PC-3 (cell line): Measurements from ENCODE around the gene BCL2L13. TPM values are rescaled to one million over a fixed set of nuclear protein-coding genes. Genes with fewer than 3 reads are reported as not detected.

ENCODE experiments used
- ATAC-seq: fragments of 200-7000 bp; cut with Tn5 transposase; 2 replicates; pipeline ENCODE4 v1.9.1; 2020; ENCODE audit warnings: mild to moderate bottlenecking, moderate library complexity
- BruUV-seq: library from RNA; stranded (reverse); fragments of 400-500 nt; replicated peaks from 2 replicates; lab custom pipeline; 2021; lab: Mats Ljungman, UMichigan
- CTCF ChIA-PET: fragments of 300-600 bp; sonication (Branson Sonifier 250); formaldehyde crosslinking; loops from one replicate; lab custom pipeline; 2022; ENCODE audit warnings: antibody characterized with exemption; lab: Charles Lee
- POLR2A ChIA-PET: fragments of 300-600 bp; sonication (Branson Sonifier 250); formaldehyde crosslinking; loops from one replicate; lab custom pipeline; 2022; ENCODE audit warnings: antibody characterized with exemption; ENCODE audit not compliant: unreplicated experiment; lab: Charles Lee
- DNase-seq: peaks from one replicate; pipeline ENCODE4 v3.0.0-alpha.2; 2015
- H2AFZ ChIP-seq: fragments of 300-600 bp; sonication (generic); 2 replicates; pipeline ENCODE4 v1.6.0; 2016; ENCODE audit warnings: antibody characterized with exemption, low read length
- H3F3A ChIP-seq: fragments of 300-600 bp; sonication (generic); one replicate; pipeline ENCODE4 v1.6.0; 2017; ENCODE audit warnings: antibody characterized with exemption, low read length, control low read depth, mild to moderate bottlenecking; ENCODE audit not compliant: unreplicated experiment
- H3K27ac ChIP-seq: fragments of 300-600 bp; sonication (generic); 2 replicates; pipeline ENCODE4 v1.5.1; 2016; ENCODE audit warnings: mild to moderate bottlenecking, low read length
- H3K27me3 ChIP-seq: fragments of 300-600 bp; sonication (generic); 2 replicates; pipeline ENCODE4 v1.6.1; 2016; ENCODE audit warnings: low read length, mixed read lengths
- H3K36me3 ChIP-seq: fragments of 300-600 bp; sonication (generic); 2 replicates; pipeline ENCODE4 v1.6.1; 2016; ENCODE audit warnings: low read depth, mixed run types, low read length, mixed read lengths
- H3K4me1 ChIP-seq: fragments of 300-600 bp; sonication (generic); 2 replicates; pipeline ENCODE4 v1.5.1; 2016; ENCODE audit warnings: low read length; ENCODE audit not compliant: insufficient read depth
- H3K4me2 ChIP-seq: fragments of 300-600 bp; sonication (generic); 2 replicates; pipeline ENCODE4 v1.6.0; 2016; ENCODE audit warnings: low read length
- H3K4me3 ChIP-seq: fragments of 300-600 bp; sonication (generic); 2 replicates; pipeline ENCODE4 v1.5.1; 2016; ENCODE audit warnings: mild to moderate bottlenecking, low read length, mixed read lengths
- H3K79me2 ChIP-seq: fragments of 300-600 bp; sonication (generic); 2 replicates; pipeline ENCODE4 v1.6.1; 2017; ENCODE audit warnings: low read length, mixed read lengths
- H3K9ac ChIP-seq: fragments of 300-600 bp; sonication (generic); 2 replicates; pipeline ENCODE4 v1.6.0; 2016; ENCODE audit warnings: mild to moderate bottlenecking, low read length
- H3K9me2 ChIP-seq: fragments of 300-600 bp; sonication (generic); replicated peaks from 2 replicates; pipeline ENCODE4 v1.6.1; 2016; ENCODE audit warnings: mixed run types, low read length, mixed read lengths
- H3K9me3 ChIP-seq: fragments of 300-600 bp; sonication (generic); 2 replicates; pipeline ENCODE4 v1.6.1; 2016; ENCODE audit warnings: low read length, mixed read lengths
- H4K20me1 ChIP-seq: fragments of 300-600 bp; sonication (generic); 2 replicates; pipeline ENCODE4 v1.6.1; 2016; ENCODE audit warnings: low read length, mixed read lengths
- EZH2 ChIP-seq: fragments of 300-600 bp; sonication (generic); IDR thresholded peaks from one replicate; pipeline ENCODE4 v1.6.1; 2017; ENCODE audit warnings: antibody characterized with exemption, mild to moderate bottlenecking, low read length; ENCODE audit not compliant: unreplicated experiment
- EZH2phosphoT487 ChIP-seq: fragments of 300-600 bp; sonication (generic); IDR thresholded peaks from 2 replicates; pipeline ENCODE4 v1.6.1; 2018; ENCODE audit warnings: mild to moderate bottlenecking, antibody characterized with exemption, low read length, borderline replicate concordance
- intact Hi-C: fragments of 100-400 bp; cut with micrococcal nuclease; formaldehyde crosslinking; loops from 2 replicates; pipeline ENCODE4 v1.9.0; 2023
- total RNA-seq: library from RNA; depleted of rRNA; stranded (reverse); fragments of >200 nt; gene quantifications from 2 replicates; pipeline ENCODE4 v1.2.3, GENCODE V29; 2014
- TF ChIP-seq, protein P1 (sequence below): fragments of 300-600 bp; sonication (generic); conservative IDR thresholded peaks from 2 replicates; pipeline ENCODE4 v1.5.1; 2017; ENCODE audit warnings: antibody characterized with exemption, low read depth, mild to moderate bottlenecking, low read length

The BCL2L13 gene
- total RNA-seq, 1 experiment from 2014 or later: 31.3 TPM

- H3K27me3 ChIP-seq: no peaks in the 10 kb centered on the region
- CTCF ChIA-PET: no interaction called here
- ATAC-seq: peak; percentile 96
- H3K36me3 ChIP-seq: no peaks in the 10 kb centered on the region
- BruUV-seq: no TSS peak
- peak within 1 kb of the TSS; percentile 80 for H3K4me2 ChIP-seq
- peaks cover 53% of the 10 kb centered on the region for H3K79me2 ChIP-seq
- H3K27ac ChIP-seq: peak within 1 kb of the TSS; percentile 68
- no peaks in the 10 kb centered on the region for H3K9me2 ChIP-seq
- peak within 1 kb of the TSS; percentile 86 for H2AFZ ChIP-seq
- peak within 1 kb of the TSS; percentile 100 for H3K4me3 ChIP-seq
- peaks cover 23% of the 10 kb centered on the region for H3K4me1 ChIP-seq
- peak; percentile 91 for DNase-seq
- no peaks in the 10 kb centered on the region for H4K20me1 ChIP-seq
- TF ChIP-seq, protein P1, sequence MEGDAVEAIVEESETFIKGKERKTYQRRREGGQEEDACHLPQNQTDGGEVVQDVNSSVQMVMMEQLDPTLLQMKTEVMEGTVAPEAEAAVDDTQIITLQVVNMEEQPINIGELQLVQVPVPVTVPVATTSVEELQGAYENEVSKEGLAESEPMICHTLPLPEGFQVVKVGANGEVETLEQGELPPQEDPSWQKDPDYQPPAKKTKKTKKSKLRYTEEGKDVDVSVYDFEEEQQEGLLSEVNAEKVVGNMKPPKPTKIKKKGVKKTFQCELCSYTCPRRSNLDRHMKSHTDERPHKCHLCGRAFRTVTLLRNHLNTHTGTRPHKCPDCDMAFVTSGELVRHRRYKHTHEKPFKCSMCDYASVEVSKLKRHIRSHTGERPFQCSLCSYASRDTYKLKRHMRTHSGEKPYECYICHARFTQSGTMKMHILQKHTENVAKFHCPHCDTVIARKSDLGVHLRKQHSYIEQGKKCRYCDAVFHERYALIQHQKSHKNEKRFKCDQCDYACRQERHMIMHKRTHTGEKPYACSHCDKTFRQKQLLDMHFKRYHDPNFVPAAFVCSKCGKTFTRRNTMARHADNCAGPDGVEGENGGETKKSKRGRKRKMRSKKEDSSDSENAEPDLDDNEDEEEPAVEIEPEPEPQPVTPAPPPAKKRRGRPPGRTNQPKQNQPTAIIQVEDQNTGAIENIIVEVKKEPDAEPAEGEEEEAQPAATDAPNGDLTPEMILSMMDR: no peak
- no peak for TF ChIP-seq EZH2
- TF ChIP-seq EZH2phosphoT487: no peak
- H3F3A ChIP-seq: peaks cover 4% of the 10 kb centered on the region
- no peaks in the 10 kb centered on the region for H3K9me3 ChIP-seq
- POLR2A ChIA-PET: no interaction called here
- intact Hi-C loops: no loop called here
- H3K9ac ChIP-seq: peak within 1 kb of the TSS; percentile 99
Measured at GRCh38 chr22:17628406-17629172, 10.0 kb upstream of the BCL2L13 start, which contains the start of gene ATP6V1E1. Gene ATP6V1E1, minus strand, starts transcription at chr22:17628749. Its CDS starts 114 bp downstream, at chr22:17628635.

DNA sequence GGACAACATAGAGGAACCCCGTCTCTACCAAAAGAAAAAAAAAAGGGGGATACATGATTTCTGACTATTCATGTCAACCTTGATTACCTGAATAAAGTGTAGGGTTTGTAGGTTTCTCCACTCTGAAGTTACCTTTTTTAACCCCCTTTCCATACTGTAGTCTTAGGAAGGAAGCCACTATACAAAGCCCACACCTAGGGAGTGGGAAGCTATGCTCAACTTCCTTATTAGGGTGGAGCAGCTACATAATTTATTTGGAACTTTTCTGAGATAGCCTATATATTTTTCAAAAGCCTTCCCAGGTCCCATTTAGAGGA lies 9.4 kb upstream of the BCL2L13 start:
- ATAC-seq (no peak), DNase-seq (no peak)
- Histone ChIP-seq H3K79me2 (peaks cover 48% of the 10 kb centered on the region), H3K4me3 (peak overlapping the region; percentile 100), H3K4me2 (peak overlapping the region; percentile 80), H3K9me2 (no peaks in the 10 kb centered on the region), H3K27me3 (no peaks in the 10 kb centered on the region), H3K9ac (peak overlapping the region; percentile 99), H3F3A (peaks cover 4% of the 10 kb centered on the region), H3K9me3 (no peaks in the 10 kb centered on the region), H4K20me1 (no peaks in the 10 kb centered on the region), H3K36me3 (no peaks in the 10 kb centered on the region), H3K4me1 (peaks cover 28% of the 10 kb centered on the region), H3K27ac (peak overlapping the region; percentile 68), H2AFZ (peak overlapping the region; percentile 86)
- ChIA-PET POLR2A (no interaction called here), CTCF (no interaction called here)
- TF ChIP-seq, protein P1: no peak
- TF ChIP-seq EZH2: no peak
- no peak for TF ChIP-seq EZH2phosphoT487
- TSS peak; percentile 89 for BruUV-seq
- intact Hi-C loops: no loop called here

DNA sequence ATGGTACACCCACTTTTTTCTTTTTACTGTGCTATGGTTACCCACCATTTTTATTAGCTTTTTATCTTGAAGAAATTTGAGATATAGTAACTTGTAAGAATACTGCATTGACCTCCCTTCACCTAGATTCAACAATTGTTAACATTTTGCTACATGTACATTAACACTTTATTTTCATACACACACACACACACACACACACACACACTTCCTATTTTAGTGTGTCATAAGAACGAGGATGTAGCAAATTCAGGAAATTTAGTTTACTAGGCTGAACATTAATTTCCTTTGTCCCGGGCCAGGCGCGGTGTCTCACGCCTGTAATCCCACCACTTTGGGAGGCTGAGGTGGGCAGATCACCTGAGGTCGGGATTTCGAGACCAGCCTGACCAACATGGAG lies 8.9 kb upstream of the BCL2L13 start:
- no peaks in the 10 kb centered on the region for H3K36me3 ChIP-seq
- H3F3A ChIP-seq: peaks cover 4% of the 10 kb centered on the region
- no peak overlapping the region for H3K27ac ChIP-seq
- peak overlapping the region; percentile 99 for H3K9ac ChIP-seq
- peaks cover 33% of the 10 kb centered on the region for H3K4me1 ChIP-seq
- BruUV-seq: no TSS peak
- no peaks in the 10 kb centered on the region for H3K9me3 ChIP-seq
- H3K4me2 ChIP-seq: peak overlapping the region; percentile 80
- H3K4me3 ChIP-seq: peak overlapping the region; percentile 100; the same call in 1 of the 2 replicates
- ChIA-PET POLR2A (no interaction called here), CTCF (no interaction called here)
- no peaks in the 10 kb centered on the region for H3K9me2 ChIP-seq
- ATAC-seq: no peak
- peaks cover 43% of the 10 kb centered on the region for H3K79me2 ChIP-seq
- intact Hi-C loops: no loop called here
- no peak overlapping the region for H2AFZ ChIP-seq
- no peaks in the 10 kb centered on the region for H3K27me3 ChIP-seq
- DNase-seq: no peak
- TF ChIP-seq EZH2: no peak
- TF ChIP-seq, protein P1: no peak
- TF ChIP-seq EZH2phosphoT487: no peak
- H4K20me1 ChIP-seq: no peaks in the 10 kb centered on the region
